ENCODE measurements around the gene RHOC. TPM values are rescaled to one million over a fixed set of nuclear protein-coding genes. Genes with fewer than 3 reads are reported as not detected.

The RHOC gene
- total and polyA plus RNA-seq, 4 experiments from 2014 or later, result 6.1 to 26.4 (median 12.4) TPM

DNA sequence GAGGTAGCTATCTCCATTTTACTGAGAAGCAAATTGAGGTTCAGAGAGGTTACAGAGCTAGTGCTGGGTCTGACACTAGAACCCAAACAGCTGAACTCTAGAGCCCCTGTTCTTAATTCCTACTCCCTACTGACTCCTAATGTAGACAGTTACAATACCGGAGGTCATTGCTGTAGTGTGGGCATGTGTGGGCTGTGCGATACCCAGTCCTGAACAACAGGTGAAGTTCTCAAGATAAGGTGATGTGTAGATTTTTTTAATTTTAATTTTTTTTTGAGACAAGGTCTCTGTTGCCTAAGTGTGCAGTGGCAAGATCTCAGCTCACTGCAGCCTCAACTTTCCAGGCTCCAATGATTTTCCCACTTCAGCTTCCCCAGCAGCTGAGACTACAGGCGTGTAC, 1.6 kb upstream of the RHOC start:
- Histone ChIP-seq H3K4me1 (ENCODE audit: insufficient read depth, low read length) (peaks cover 33% of the 10 kb centered on the region), H3K9me3 (ENCODE audit: control insufficient read depth in 1 of 2, low read length in 2 of 2) (no peaks in the 10 kb centered on the region), H3K27me3 (ENCODE audit: insufficient read depth, low read length) (no peaks in the 10 kb centered on the region), H3K27ac (ENCODE audit: low read depth, low read length) (no peak overlapping the region), H3K4me3 (ENCODE audit: low read length in 2 of 2) (no peak overlapping the region), H3K36me3 (ENCODE audit: insufficient read depth, low read length) (no peaks in the 10 kb centered on the region)
- Mint-ChIP-seq H3K9me3 (no peaks in the 10 kb centered on the region), H3K27me3 (peaks cover 0 to 2% of the 10 kb centered on the region in 2 donors), H3K4me1 (peaks cover 23 to 41% (median 28%) of the 10 kb centered on the region in 4 donors), H3K27ac (peak overlapping the region in 1 of 7 donors; percentile 68), H3K36me3 (no peaks in the 10 kb centered on the region), H3K4me3 (peak overlapping the region in 2 of 8 donors; percentile 83 to 84)
- intact Hi-C loops (cut with micrococcal nuclease), result no loop called here
- CTCF ChIA-PET (ENCODE audit: partially characterized antibody), result interaction anchor here (0.7 to 5.8 kb wide), 21 partner anchors 9 to 364 kb away, joined by 3 to 73 read pairs (median 5); partner anchors contain the start of genes LRIG2, MOV10, PPM1J and ST7L
- no peak for DNase-seq
- POLR2A ChIA-PET (ENCODE audit: partially characterized antibody), result interaction anchor here (1.0 to 2.4 kb wide), 4 partner anchors 33 to 317 kb away, joined by 3 to 10 read pairs (median 6); partner anchors contain the start of gene MOV10

DNA sequence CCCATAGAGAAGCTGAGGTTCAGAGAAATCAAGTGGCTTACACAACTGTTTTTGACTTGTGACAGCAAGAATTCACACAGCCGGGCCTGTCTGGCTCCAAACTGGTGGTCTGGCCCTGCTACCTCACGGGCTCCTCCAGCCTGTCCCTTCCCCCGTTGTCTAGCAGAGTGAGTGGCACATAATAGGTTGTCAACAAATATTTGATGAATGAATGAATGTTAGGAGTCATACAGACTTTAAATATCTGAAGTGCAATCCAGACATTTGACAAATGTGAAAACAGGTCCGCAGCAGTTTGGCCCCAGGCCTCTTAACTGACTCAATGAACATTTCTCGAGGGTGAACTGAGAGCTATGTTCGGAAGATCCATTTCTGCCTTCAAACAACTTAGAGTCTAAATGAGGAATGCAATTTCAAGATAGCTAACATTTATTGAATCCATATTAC, 1.1 kb upstream of the RHOC start:
- Mint-ChIP-seq H3K4me1 (peaks cover 23 to 44% (median 30%) of the 10 kb centered on the region in 4 donors), H3K27me3 (peaks cover 0 to 2% of the 10 kb centered on the region in 2 donors), H3K9me3 (no peaks in the 10 kb centered on the region), H3K4me3 (peak overlapping the region; percentile 72 to 94 (median 86)), H3K27ac (peak overlapping the region in 5 of 7 donors; percentile 6 to 74 (median 67)), H3K36me3 (no peaks in the 10 kb centered on the region)
- Histone ChIP-seq H3K4me1 (ENCODE audit: insufficient read depth, low read length) (peaks cover 33% of the 10 kb centered on the region), H3K27me3 (ENCODE audit: insufficient read depth, low read length) (no peaks in the 10 kb centered on the region), H3K4me3 (ENCODE audit: low read length in 2 of 2) (no peak overlapping the region), H3K27ac (ENCODE audit: low read depth, low read length) (no peak overlapping the region), H3K36me3 (ENCODE audit: insufficient read depth, low read length) (no peaks in the 10 kb centered on the region), H3K9me3 (ENCODE audit: control insufficient read depth in 1 of 2, low read length in 2 of 2) (no peaks in the 10 kb centered on the region)
- POLR2A ChIA-PET (ENCODE audit: partially characterized antibody), result interaction anchor here (1.0 to 2.4 kb wide), 5 partner anchors 33 to 317 kb away, joined by 3 to 10 read pairs (median 7); partner anchors contain the start of genes CAPZA1, MOV10 and ST7L
- no peak for DNase-seq
- intact Hi-C loops (cut with micrococcal nuclease), result no loop called here
- CTCF ChIA-PET (ENCODE audit: partially characterized antibody), result interaction anchor here (0.7 to 5.8 kb wide), 22 partner anchors 9 to 365 kb away, joined by 3 to 73 read pairs (median 4); partner anchors contain the start of genes LRIG2, MOV10, PPM1J and ST7L

DNA sequence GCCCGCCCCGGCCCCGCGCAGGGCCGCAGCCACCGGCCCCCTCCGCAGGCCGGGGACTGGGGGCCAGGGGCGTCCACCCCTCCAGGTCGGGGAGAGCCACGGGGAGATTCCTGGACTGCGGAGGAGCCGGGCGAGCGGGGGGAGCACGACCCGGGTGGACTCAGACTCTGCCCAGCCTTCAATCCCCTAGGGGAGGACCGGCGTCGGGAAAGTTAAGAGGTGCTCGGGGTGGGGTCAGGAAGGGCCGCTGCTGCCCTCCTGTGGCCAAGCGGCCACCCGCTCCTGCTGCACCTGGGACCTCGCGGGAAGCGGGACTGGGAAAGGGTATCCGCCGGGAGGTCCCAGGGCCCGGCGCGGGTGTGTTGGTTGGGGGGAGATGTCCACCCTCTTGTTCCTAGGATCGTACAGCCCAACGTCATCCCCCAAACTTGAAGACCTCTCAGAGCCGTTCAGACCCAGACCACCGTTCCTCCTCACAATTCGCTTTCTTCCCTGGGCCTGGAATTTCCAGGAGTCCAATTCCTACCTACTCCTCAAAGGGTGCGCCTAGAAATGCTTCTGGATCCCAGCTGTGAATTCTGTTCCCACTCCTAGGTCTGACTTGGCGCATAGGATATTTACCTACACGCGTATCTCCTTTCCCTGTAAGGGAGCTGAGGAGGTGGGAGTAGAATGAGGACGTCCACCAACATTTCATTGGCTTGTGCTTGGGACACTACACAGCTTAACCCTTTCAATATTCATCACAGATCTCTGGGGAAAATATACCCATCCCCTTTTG, 484 bp upstream of the RHOC start:
- Mint-ChIP-seq H3K36me3 (no peaks in the 10 kb centered on the region), H3K4me1 (peaks cover 22 to 50% (median 33%) of the 10 kb centered on the region in 4 donors), H3K27me3 (peaks cover 0 to 2% of the 10 kb centered on the region in 2 donors), H3K27ac (peak overlapping the region in 6 of 7 donors; percentile 31 to 85 (median 74)), H3K4me3 (peak overlapping the region; percentile 83 to 94 (median 87)), H3K9me3 (no peaks in the 10 kb centered on the region)
- ChIA-PET POLR2A (ENCODE audit: partially characterized antibody) (interaction anchor here (1.0 to 2.4 kb wide), 5 partner anchors 32 to 316 kb away, joined by 3 to 10 read pairs (median 7); partner anchors contain the start of genes CAPZA1, MOV10 and ST7L), CTCF (ENCODE audit: partially characterized antibody) (interaction anchor here (0.7 to 5.8 kb wide), 21 partner anchors 8 to 365 kb away, joined by 3 to 73 read pairs (median 5); partner anchors contain the start of genes LRIG2, MOV10, PPM1J and ST7L)
- Histone ChIP-seq H3K4me1 (ENCODE audit: insufficient read depth, low read length) (peaks cover 33% of the 10 kb centered on the region), H3K36me3 (ENCODE audit: insufficient read depth, low read length) (no peaks in the 10 kb centered on the region), H3K27ac (ENCODE audit: low read depth, low read length) (no peak overlapping the region), H3K9me3 (ENCODE audit: control insufficient read depth in 1 of 2, low read length in 2 of 2) (no peaks in the 10 kb centered on the region), H3K27me3 (ENCODE audit: insufficient read depth, low read length) (no peaks in the 10 kb centered on the region), H3K4me3 (ENCODE audit: low read length in 2 of 2) (peak overlapping the region in 1 of 2 donors; percentile 45)
- peak; percentile 41 to 59 (median 49) for DNase-seq
- intact Hi-C loops (cut with micrococcal nuclease), result loop anchor here (1.0 to 2.0 kb wide), 3 partner anchors 89 to 317 kb away; partner anchors contain the start of genes CAPZA1 and ST7L

DNA sequence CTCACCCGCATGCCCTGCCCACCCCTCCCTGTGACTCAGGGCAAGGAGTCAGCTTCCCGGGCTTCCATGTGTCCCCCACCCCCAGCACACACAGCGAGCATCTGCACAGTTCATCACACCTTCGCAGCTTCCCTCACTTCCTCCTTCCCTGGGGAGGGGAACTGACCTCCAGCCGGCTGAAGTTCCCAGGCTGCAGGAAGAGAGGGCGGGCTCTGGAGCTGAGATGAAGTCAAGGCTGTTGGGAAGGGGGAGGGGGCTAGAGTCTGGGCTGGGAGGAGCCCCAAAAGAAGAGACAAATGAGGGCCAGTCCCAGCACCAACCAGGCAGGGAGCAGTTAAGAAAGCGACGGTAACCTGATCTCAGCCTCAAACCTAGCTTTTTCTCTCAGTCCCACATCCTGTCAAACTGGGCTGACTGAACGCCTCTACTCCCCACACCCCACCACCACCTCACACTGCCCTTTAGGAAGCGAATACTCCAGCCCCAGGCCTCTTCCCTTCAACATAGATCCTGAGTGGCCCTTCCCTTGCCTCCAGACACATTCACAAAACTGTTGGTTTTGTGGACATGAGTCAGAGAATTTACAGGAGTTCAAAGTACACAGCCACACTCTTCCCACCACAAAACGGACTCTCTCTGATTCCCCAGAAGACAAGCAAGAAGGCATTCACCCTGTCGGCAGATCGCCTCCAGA, 1.8 kb downstream of the RHOC start:
- Mint-ChIP-seq H3K4me3 (peak overlapping the region; percentile 64 to 88 (median 84)), H3K27me3 (no peaks in the 10 kb centered on the region), H3K27ac (peak overlapping the region; percentile 77 to 93 (median 91)), H3K36me3 (peaks cover 0 to 12% of the 10 kb centered on the region in 2 donors), H3K9me3 (no peaks in the 10 kb centered on the region), H3K4me1 (peaks cover 35 to 73% (median 52%) of the 10 kb centered on the region in 4 donors)
- CTCF ChIA-PET (ENCODE audit: partially characterized antibody), result interaction anchor here (1.2 to 4.6 kb wide), 6 partner anchors 11 to 368 kb away, joined by 5 to 54 read pairs (median 12); partner anchors contain the start of genes LRIG2, MOV10 and PPM1J
- DNase-seq, result peak; percentile 45 to 60 (median 52)
- H3K27me3 ChIP-seq (ENCODE audit: insufficient read depth, low read length), result no peaks in the 10 kb centered on the region
- POLR2A ChIA-PET (ENCODE audit: partially characterized antibody), result interaction anchor here (0.9 to 6.3 kb wide), 6 partner anchors 10 to 1800 kb away, joined by 3 to 44 read pairs (median 14); partner anchors contain the start of genes CAPZA1, MOV10, PPM1J and ST7L
- H3K27ac ChIP-seq (ENCODE audit: low read depth, low read length), result peak overlapping the region; percentile 49
- H3K4me3 ChIP-seq (ENCODE audit: low read length in 2 of 2), result peak overlapping the region; percentile 26 to 29
- H3K4me1 ChIP-seq (ENCODE audit: insufficient read depth, low read length), result peaks cover 51% of the 10 kb centered on the region
- intact Hi-C loops (cut with micrococcal nuclease), result loop anchor here (2.0 kb wide), 1 partner anchor 30 kb away; the partner anchor contains the start of gene MOV10
- no peaks in the 10 kb centered on the region for H3K36me3 ChIP-seq (ENCODE audit: insufficient read depth, low read length)
- no peaks in the 10 kb centered on the region for H3K9me3 ChIP-seq (ENCODE audit: control insufficient read depth in 1 of 2, low read length in 2 of 2)

DNA sequence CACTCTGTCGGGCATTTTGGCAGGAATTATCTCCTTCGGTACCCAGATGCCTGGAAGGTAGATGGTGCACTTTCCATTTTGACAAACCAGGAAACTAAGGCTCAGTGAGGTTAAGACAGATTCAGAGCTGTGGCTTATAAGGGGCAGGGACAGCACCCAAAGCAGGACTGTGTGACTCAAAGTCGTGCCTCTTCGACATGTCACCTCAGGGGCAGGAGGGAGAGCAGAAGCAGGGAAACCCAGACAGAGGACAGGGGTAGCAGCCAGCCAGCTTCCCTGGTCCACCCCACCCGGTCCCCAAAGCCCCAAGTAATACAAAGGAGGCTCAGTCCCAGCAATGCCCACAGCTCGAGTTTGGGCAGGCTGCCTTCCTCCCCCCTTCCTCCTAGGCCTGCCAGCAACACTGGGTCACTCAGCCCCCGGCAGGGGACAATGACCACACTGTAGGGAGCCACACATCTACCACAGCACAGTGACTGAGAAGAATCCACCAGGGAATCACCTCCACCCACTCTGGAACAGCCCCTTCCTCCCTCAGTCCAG, 2.5 kb downstream of the RHOC start:
- Histone ChIP-seq H3K27me3 (ENCODE audit: insufficient read depth, low read length) (no peaks in the 10 kb centered on the region), H3K27ac (ENCODE audit: low read depth, low read length) (peak overlapping the region; percentile 49), H3K36me3 (ENCODE audit: insufficient read depth, low read length) (no peaks in the 10 kb centered on the region), H3K4me1 (ENCODE audit: insufficient read depth, low read length) (peaks cover 58% of the 10 kb centered on the region), H3K9me3 (ENCODE audit: control insufficient read depth in 1 of 2, low read length in 2 of 2) (no peaks in the 10 kb centered on the region), H3K4me3 (ENCODE audit: low read length in 2 of 2) (peak overlapping the region; percentile 26 to 29)
- peaks cover 35 to 77% (median 56%) of the 10 kb centered on the region in 4 donors for H3K4me1 Mint-ChIP-seq
- no peaks in the 10 kb centered on the region for H3K9me3 Mint-ChIP-seq
- peak overlapping the region; percentile 77 to 93 (median 84) for H3K27ac Mint-ChIP-seq
- no peaks in the 10 kb centered on the region for H3K27me3 Mint-ChIP-seq
- H3K36me3 Mint-ChIP-seq, result peaks cover 3 to 18% of the 10 kb centered on the region in 2 donors
- DNase-seq, result no peak
- H3K4me3 Mint-ChIP-seq, result peak overlapping the region; percentile 64 to 88 (median 84)
- ChIA-PET POLR2A (ENCODE audit: partially characterized antibody) (interaction anchor here (0.9 to 6.3 kb wide), 6 partner anchors 10 to 1800 kb away, joined by 3 to 44 read pairs (median 14); partner anchors contain the start of genes CAPZA1, MOV10, PPM1J and ST7L), CTCF (ENCODE audit: partially characterized antibody) (interaction anchor here (0.6 to 4.6 kb wide), 7 partner anchors 12 to 368 kb away, joined by 4 to 54 read pairs (median 7); partner anchors contain the start of genes LRIG2, MOV10 and PPM1J)
- intact Hi-C loops (cut with micrococcal nuclease), result loop anchor here (2.0 kb wide), 1 partner anchor 30 kb away; the partner anchor contains the start of gene MOV10

DNA sequence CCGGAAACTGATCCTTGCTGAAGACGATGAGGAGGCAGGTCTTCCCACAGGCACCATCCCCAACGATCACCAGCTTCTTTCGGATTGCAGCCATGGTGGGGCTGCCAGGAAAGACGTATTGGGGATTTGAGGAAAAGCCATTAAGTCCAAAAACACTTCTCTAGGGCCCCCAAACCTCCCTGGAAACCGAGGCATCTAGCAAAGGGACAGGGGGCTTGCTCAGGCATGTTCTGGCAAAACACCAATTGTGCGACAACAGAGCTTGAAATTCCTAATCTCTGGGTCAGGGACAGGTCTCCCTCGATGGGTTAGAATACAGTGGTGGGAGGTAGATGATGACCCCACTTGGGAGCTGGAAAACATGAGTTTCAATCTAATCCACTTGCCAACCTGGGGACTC, 3.2 kb downstream of the RHOC start:
- Mint-ChIP-seq H3K4me1 (peaks cover 35 to 80% (median 59%) of the 10 kb centered on the region in 4 donors), H3K36me3 (peaks cover 11 to 25% of the 10 kb centered on the region in 2 donors), H3K4me3 (peak overlapping the region in 1 of 8 donors; percentile 87), H3K27me3 (no peaks in the 10 kb centered on the region), H3K27ac (peak overlapping the region in 6 of 7 donors; percentile 9 to 91 (median 72)), H3K9me3 (no peaks in the 10 kb centered on the region)
- DNase-seq, result no peak
- ChIA-PET POLR2A (ENCODE audit: partially characterized antibody) (interaction anchor here (1.3 to 6.3 kb wide), 4 partner anchors 11 to 85 kb away, joined by 3 to 44 read pairs (median 27); partner anchors contain the start of genes CAPZA1, MOV10, PPM1J and ST7L), CTCF (ENCODE audit: partially characterized antibody) (interaction anchor here (0.6 to 4.6 kb wide), 6 partner anchors 13 to 369 kb away, joined by 4 to 54 read pairs (median 11); partner anchors contain the start of genes LRIG2 and PPM1J)
- H3K36me3 ChIP-seq (ENCODE audit: insufficient read depth, low read length), result peaks cover under 1% of the 10 kb centered on the region
- intact Hi-C loops (cut with micrococcal nuclease), result loop anchor here (2.0 kb wide), 1 partner anchor 29 kb away; the partner anchor contains the start of gene MOV10
- no peak overlapping the region for H3K4me3 ChIP-seq (ENCODE audit: low read length in 2 of 2)
- no peaks in the 10 kb centered on the region for H3K9me3 ChIP-seq (ENCODE audit: control insufficient read depth in 1 of 2, low read length in 2 of 2)
- H3K27ac ChIP-seq (ENCODE audit: low read depth, low read length), result no peak overlapping the region
- no peaks in the 10 kb centered on the region for H3K27me3 ChIP-seq (ENCODE audit: insufficient read depth, low read length)
- peaks cover 60% of the 10 kb centered on the region for H3K4me1 ChIP-seq (ENCODE audit: insufficient read depth, low read length)

Data from CD4-positive, alpha-beta memory T cell (primary cell).